Ishikawa (cell line): ENCODE data around the gene CDK16.

Source experiments
- CEBPB ChIP-seq: IDR thresholded peaks from 2 replicates; pipeline ENCODE4 v1.6.1; 2012
- CREB1 ChIP-seq: IDR thresholded peaks from 2 replicates; pipeline ENCODE4 v1.6.1; 2012; ENCODE audit warnings: low read depth
- EGR1 ChIP-seq: IDR thresholded peaks from 2 replicates; pipeline ENCODE4 v1.6.1; 2012
- EP300 ChIP-seq: IDR thresholded peaks from 2 replicates; pipeline ENCODE4 v1.6.1; 2012; ENCODE audit warnings: borderline replicate concordance
- FOXM1 ChIP-seq: IDR thresholded peaks from 2 replicates; pipeline ENCODE4 v1.6.1; 2012; ENCODE audit warnings: low read depth, borderline replicate concordance
- MAX ChIP-seq: IDR thresholded peaks from 2 replicates; pipeline ENCODE4 v1.6.1; 2012
- NFIC ChIP-seq: IDR thresholded peaks from 2 replicates; pipeline ENCODE4 v1.6.1; 2012
- RAD21 ChIP-seq: IDR thresholded peaks from 2 replicates; pipeline ENCODE4 v1.6.1; 2012; ENCODE audit warnings: low read depth
- TAF1 ChIP-seq: IDR thresholded peaks from 2 replicates; pipeline ENCODE4 v1.6.1; 2012; ENCODE audit warnings: low read depth, mild to moderate bottlenecking
- TCF12 ChIP-seq: IDR thresholded peaks from 2 replicates; pipeline ENCODE4 v1.6.1; 2012; ENCODE audit warnings: low read depth
- TEAD4 ChIP-seq: IDR thresholded peaks from 2 replicates; pipeline ENCODE4 v1.6.1; 2012
- USF1 ChIP-seq: IDR thresholded peaks from 2 replicates; pipeline ENCODE4 v1.6.1; 2012
- YY1 ChIP-seq: IDR thresholded peaks from 2 replicates; pipeline ENCODE4 v1.6.1; 2012; ENCODE audit warnings: low read depth
- ZBTB7A ChIP-seq: IDR thresholded peaks from 2 replicates; pipeline ENCODE4 v1.6.1; 2012; ENCODE audit warnings: low read depth
- TF ChIP-seq, protein P1 (sequence below): IDR thresholded peaks from 2 replicates; pipeline ENCODE4 v1.6.1; 2012; ENCODE audit warnings: low read depth, mild to moderate bottlenecking

The CDK16 gene

DNA sequence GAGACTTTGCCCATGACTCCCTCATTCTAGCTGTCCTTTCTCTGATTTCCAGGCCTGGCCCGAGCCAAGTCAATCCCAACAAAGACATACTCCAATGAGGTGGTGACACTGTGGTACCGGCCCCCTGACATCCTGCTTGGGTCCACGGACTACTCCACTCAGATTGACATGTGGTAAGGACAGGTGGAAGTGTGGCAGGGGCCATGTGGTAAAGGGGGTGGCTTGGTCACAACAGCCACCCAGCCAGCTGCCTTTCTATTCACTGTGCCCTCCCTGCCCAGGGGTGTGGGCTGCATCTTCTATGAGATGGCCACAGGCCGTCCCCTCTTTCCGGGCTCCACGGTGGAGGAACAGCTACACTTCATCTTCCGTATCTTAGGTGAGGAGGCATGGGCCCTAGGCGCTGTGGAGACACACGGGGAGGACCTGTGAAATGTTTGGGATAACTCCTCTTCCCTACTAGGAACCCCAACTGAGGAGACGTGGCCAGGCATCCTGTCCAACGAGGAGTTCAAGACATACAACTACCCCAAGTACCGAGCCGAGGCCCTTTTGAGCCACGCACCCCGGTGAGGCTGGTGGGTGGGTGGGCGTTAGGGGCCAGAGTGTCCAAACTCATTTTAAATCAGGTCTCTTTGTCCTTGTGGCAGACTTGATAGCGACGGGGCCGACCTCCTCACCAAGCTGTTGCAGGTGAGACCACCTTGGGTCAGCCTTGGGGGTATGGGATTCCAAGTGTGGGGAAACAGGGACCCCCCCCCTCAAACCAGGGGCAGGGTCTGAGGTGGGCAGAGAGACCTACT, 8.3 kb downstream of the CDK16 start:
- TF ChIP-seq YY1 (no peak), RAD21 (no peak), TCF12 (no peak), EGR1 (no peak), FOXM1 (no peak), CREB1 (no peak), CEBPB (no peak)
- TF ChIP-seq, protein P1, sequence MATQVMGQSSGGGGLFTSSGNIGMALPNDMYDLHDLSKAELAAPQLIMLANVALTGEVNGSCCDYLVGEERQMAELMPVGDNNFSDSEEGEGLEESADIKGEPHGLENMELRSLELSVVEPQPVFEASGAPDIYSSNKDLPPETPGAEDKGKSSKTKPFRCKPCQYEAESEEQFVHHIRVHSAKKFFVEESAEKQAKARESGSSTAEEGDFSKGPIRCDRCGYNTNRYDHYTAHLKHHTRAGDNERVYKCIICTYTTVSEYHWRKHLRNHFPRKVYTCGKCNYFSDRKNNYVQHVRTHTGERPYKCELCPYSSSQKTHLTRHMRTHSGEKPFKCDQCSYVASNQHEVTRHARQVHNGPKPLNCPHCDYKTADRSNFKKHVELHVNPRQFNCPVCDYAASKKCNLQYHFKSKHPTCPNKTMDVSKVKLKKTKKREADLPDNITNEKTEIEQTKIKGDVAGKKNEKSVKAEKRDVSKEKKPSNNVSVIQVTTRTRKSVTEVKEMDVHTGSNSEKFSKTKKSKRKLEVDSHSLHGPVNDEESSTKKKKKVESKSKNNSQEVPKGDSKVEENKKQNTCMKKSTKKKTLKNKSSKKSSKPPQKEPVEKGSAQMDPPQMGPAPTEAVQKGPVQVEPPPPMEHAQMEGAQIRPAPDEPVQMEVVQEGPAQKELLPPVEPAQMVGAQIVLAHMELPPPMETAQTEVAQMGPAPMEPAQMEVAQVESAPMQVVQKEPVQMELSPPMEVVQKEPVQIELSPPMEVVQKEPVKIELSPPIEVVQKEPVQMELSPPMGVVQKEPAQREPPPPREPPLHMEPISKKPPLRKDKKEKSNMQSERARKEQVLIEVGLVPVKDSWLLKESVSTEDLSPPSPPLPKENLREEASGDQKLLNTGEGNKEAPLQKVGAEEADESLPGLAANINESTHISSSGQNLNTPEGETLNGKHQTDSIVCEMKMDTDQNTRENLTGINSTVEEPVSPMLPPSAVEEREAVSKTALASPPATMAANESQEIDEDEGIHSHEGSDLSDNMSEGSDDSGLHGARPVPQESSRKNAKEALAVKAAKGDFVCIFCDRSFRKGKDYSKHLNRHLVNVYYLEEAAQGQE, result no peak

DNA sequence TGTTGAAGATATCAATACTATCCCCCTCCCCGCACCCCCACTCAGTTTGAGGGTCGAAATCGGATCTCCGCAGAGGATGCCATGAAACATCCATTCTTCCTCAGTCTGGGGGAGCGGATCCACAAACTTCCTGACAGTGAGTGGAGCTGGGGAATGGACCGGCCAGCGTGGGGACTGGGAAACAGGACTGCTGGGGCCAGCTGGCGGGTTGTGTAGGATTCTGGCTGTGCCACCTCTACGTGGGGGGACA, 8.8 kb downstream of the CDK16 start:
- TF ChIP-seq TCF12 (no peak), TAF1 (no peak)

DNA sequence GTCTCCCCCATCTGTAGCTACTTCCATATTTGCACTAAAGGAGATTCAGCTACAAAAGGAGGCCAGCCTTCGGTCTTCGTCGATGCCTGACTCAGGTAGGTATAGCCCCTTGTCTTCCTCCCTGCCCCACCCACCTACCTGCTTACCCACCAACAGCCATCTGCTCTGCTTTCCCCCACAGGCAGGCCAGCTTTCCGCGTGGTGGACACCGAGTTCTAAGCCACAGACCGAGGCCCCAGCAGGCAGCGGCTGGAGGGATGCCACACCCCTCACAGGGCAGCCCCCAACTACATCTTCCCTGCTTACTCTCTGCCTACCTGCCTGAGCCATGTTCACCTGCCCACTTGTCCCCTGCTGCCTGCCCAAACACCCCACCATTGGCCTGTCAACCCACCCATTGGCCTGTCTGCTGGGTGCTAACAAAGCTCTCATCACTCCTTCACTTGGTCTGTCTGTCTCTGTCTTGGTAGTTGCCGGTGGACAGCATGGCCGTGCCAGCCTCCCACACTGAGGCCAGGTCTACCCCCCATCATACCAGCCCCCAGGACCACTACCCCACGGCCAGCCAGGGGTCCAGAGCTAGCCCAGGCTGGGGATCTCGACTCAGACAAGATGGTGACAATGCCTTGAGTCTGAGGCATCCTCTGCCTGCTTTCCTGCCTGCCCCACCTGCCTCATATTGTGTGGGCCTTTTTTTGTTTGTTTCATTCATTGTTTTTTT, 10.2 kb downstream of the CDK16 start:
- TF ChIP-seq, protein P1, result no peak
- TF ChIP-seq CREB1 (no peak), EGR1 (no peak), EP300 (no peak), ZBTB7A (no peak), RAD21 (no peak), USF1 (no peak), YY1 (no peak), CEBPB (no peak), TEAD4 (no peak), TCF12 (no peak), TAF1 (no peak), MAX (no peak), FOXM1 (no peak), NFIC (no peak)

DNA sequence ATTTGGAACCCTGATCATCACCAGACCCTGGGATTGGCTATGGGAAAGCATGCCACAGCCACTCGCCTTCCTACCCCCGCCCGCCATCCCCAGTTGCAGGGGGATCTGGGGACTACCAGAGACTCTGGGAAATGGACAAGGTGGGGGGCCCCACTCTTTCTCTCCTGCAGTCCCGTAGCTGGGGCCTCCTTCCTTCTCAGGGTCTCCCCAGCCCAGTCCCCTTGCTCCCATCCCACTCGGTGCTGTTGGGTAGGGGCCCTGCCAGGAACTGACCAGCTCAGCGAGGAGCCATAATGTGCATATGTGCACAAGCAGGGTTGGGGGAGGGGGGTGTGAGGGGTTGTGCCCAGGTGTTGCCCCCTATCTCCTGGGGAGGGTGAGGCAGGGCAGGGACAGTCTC, 10.9 kb downstream of the CDK16 start:
- TF ChIP-seq TCF12 (no peak), USF1 (no peak), RAD21 (no peak), NFIC (no peak), EGR1 (no peak), TEAD4 (no peak), YY1 (no peak), FOXM1 (no peak)
- TF ChIP-seq, protein P1, result no peak
